ENCODE results near the gene CDCA3.

CDCA3 gene

GRCh38 chr12:6855322-6855721 lies 4.2 kb upstream of the CDCA3 start:
- TF ChIP-seq POLR2AphosphoS5 (IDR thresholded peaks at IDR 0.05; ENCODE audit: low read depth) (no peak), SPI1 (IDR thresholded peaks at IDR 0.05; ENCODE audit: borderline replicate concordance, low read depth) (no peak), CTCF (IDR thresholded peaks at IDR 0.05; ENCODE audit: insufficient read depth, low read length) (no peak), REST (IDR thresholded peaks at IDR 0.05; ENCODE audit: insufficient replicate concordance, low read depth) (no peak), GABPA (IDR thresholded peaks at IDR 0.05; ENCODE audit: low read depth) (no peak)
- Histone ChIP-seq H3K27me3 (ENCODE audit: insufficient read depth, poor library complexity, severe bottlenecking) (no peaks in the 10 kb centered on the region), H3K4me3 (replicated peaks; ENCODE audit: insufficient read depth, low read length) (no peak overlapping the region), H3K27ac (replicated peaks) (no peak overlapping the region)
- DNase-seq (ENCODE audit: low read depth in 1 of 2, low spot score in 1 of 2): no peak

- H3K27ac ChIP-seq (replicated peaks): no peak overlapping the region
- H3K27me3 ChIP-seq (ENCODE audit: insufficient read depth, poor library complexity, severe bottlenecking): no peaks in the 10 kb centered on the region
- no peak for DNase-seq (ENCODE audit: low read depth in 1 of 2, low spot score in 1 of 2)
- no peak for TF ChIP-seq SPI1 (IDR thresholded peaks at IDR 0.05; ENCODE audit: borderline replicate concordance, low read depth)
- no peak for TF ChIP-seq POLR2AphosphoS5 (IDR thresholded peaks at IDR 0.05; ENCODE audit: low read depth)
- no peak for TF ChIP-seq GABPA (IDR thresholded peaks at IDR 0.05; ENCODE audit: low read depth)
- no peak for TF ChIP-seq CTCF (IDR thresholded peaks at IDR 0.05; ENCODE audit: insufficient read depth, low read length)
- TF ChIP-seq REST (IDR thresholded peaks at IDR 0.05; ENCODE audit: insufficient replicate concordance, low read depth): no peak
- no peak overlapping the region for H3K4me3 ChIP-seq (replicated peaks; ENCODE audit: insufficient read depth, low read length)
These were observed 3.0 kb upstream of the CDCA3 start for GRCh38 chr12:6854036-6854435.

GRCh38 chr12:6853626-6854025 lies 2.5 kb upstream of the CDCA3 start:
- Histone ChIP-seq H3K4me3 (replicated peaks; ENCODE audit: insufficient read depth, low read length) (no peak overlapping the region), H3K27ac (replicated peaks) (no peak overlapping the region), H3K27me3 (ENCODE audit: insufficient read depth, poor library complexity, severe bottlenecking) (no peaks in the 10 kb centered on the region)
- no peak for DNase-seq (ENCODE audit: low read depth in 1 of 2, low spot score in 1 of 2)
- TF ChIP-seq POLR2AphosphoS5 (IDR thresholded peaks at IDR 0.05; ENCODE audit: low read depth) (no peak), REST (IDR thresholded peaks at IDR 0.05; ENCODE audit: insufficient replicate concordance, low read depth) (no peak), SPI1 (IDR thresholded peaks at IDR 0.05; ENCODE audit: borderline replicate concordance, low read depth) (no peak), GABPA (IDR thresholded peaks at IDR 0.05; ENCODE audit: low read depth) (no peak), CTCF (IDR thresholded peaks at IDR 0.05; ENCODE audit: insufficient read depth, low read length) (no peak)

All from HL-60 (cell line).